Skeletal muscle tissue (tissue), 4 donors: ENCODE results near the gene GDF10. TPM values are rescaled to one million over a fixed set of nuclear protein-coding genes. Genes with fewer than 3 reads are reported as not detected.

Experiments
- H3K27ac ChIP-seq: one replicate; pipeline ENCODE4 v1.7.0; 2013; ENCODE audit warnings: mild to moderate bottlenecking, low read depth, low read length, inconsistent platforms
- H3K27me3 ChIP-seq, 3 donors: one replicate each; pipeline ENCODE4 v1.7.0; 2013; ENCODE audit warnings: low read length in 3 of 3; ENCODE audit not compliant: control insufficient read depth in 3 of 3, insufficient read depth in 3 of 3
- H3K36me3 ChIP-seq, 3 donors: one replicate each; pipeline ENCODE4 v1.7.0; 2013; ENCODE audit warnings: low read length in 3 of 3; ENCODE audit not compliant: control insufficient read depth in 3 of 3, insufficient read depth in 3 of 3
- H3K4me1 ChIP-seq, 3 donors: one replicate each; pipeline ENCODE4 v1.7.0; 2013; ENCODE audit warnings: low read length in 3 of 3, mild to moderate bottlenecking in 3 of 3; ENCODE audit not compliant: control insufficient read depth in 3 of 3, insufficient read depth in 3 of 3
- H3K4me3 ChIP-seq, 3 donors: one replicate each; pipeline ENCODE4 v1.7.0; 2013; ENCODE audit warnings: low read length in 3 of 3
- H3K9ac ChIP-seq, 3 donors: one replicate each; pipeline ENCODE4 v1.7.0; 2013; ENCODE audit warnings: low read length in 3 of 3, mild to moderate bottlenecking in 3 of 3, moderate library complexity in 2 of 3, low read depth in 1 of 3
- H3K9me3 ChIP-seq, 3 donors: one replicate each; pipeline ENCODE4 v1.7.0; 2013; ENCODE audit warnings: low read length in 3 of 3; ENCODE audit not compliant: control insufficient read depth in 3 of 3
- total RNA-seq: library from RNA; depleted of rRNA; stranded (reverse); fragments of >200 nt; gene quantifications from one replicate; pipeline ENCODE4 v1.2.3, GENCODE V29; 2014
- donor health status: Osteomylitis.

GDF10 gene
- total RNA-seq, 1 donor from 2014 or later = 1.0 TPM

- H3K36me3 ChIP-seq = no peaks in the 10 kb centered on the region
- no peak overlapping the region for H3K4me3 ChIP-seq
- no peak overlapping the region for H3K9ac ChIP-seq
- H3K4me1 ChIP-seq = peaks cover 0 to 17% (median 12%) of the 10 kb centered on the region in 3 donors
- H3K27ac ChIP-seq = no peak overlapping the region
- H3K9me3 ChIP-seq = no peaks in the 10 kb centered on the region
- H3K27me3 ChIP-seq = peaks cover 3 to 14% (median 5%) of the 10 kb centered on the region in 3 donors
These were observed 17.4 kb upstream of the GDF10 start for GRCh38 chr10:47282657-47283018.

GRCh38 chr10:47283101-47283630 is 16.8 kb upstream of the GDF10 start:
- Histone ChIP-seq H3K27ac (no peak overlapping the region), H3K9ac (no peak overlapping the region), H3K9me3 (no peaks in the 10 kb centered on the region), H3K4me3 (no peak overlapping the region), H3K36me3 (no peaks in the 10 kb centered on the region), H3K4me1 (peaks cover 0 to 12% (median 7%) of the 10 kb centered on the region in 3 donors), H3K27me3 (peaks cover 3 to 14% (median 5%) of the 10 kb centered on the region in 3 donors)

GRCh38 chr10:47283848-47284247 is 16.1 kb upstream of the GDF10 start:
- Histone ChIP-seq H3K9ac (no peak overlapping the region), H3K36me3 (no peaks in the 10 kb centered on the region), H3K27ac (no peak overlapping the region), H3K4me3 (no peak overlapping the region), H3K9me3 (no peaks in the 10 kb centered on the region), H3K4me1 (peaks cover 0 to 8% (median 4%) of the 10 kb centered on the region in 3 donors), H3K27me3 (peaks cover 3 to 14% (median 5%) of the 10 kb centered on the region in 3 donors)

GRCh38 chr10:47285381-47286115 is 14.4 kb upstream of the GDF10 start:
- no peak overlapping the region for H3K27ac ChIP-seq
- H3K9ac ChIP-seq = no peak overlapping the region
- H3K4me1 ChIP-seq = peaks cover 0 to 11% (median 4%) of the 10 kb centered on the region in 3 donors
- peaks cover 3 to 20% (median 5%) of the 10 kb centered on the region in 3 donors for H3K27me3 ChIP-seq
- no peaks in the 10 kb centered on the region for H3K9me3 ChIP-seq
- no peak overlapping the region for H3K4me3 ChIP-seq
- no peaks in the 10 kb centered on the region for H3K36me3 ChIP-seq

GRCh38 chr10:47286116-47286505 is 13.9 kb upstream of the GDF10 start:
- H3K4me3 ChIP-seq = no peak overlapping the region
- no peak overlapping the region for H3K9ac ChIP-seq
- no peak overlapping the region for H3K27ac ChIP-seq
- H3K36me3 ChIP-seq = no peaks in the 10 kb centered on the region
- H3K4me1 ChIP-seq = peaks cover 0 to 17% (median 4%) of the 10 kb centered on the region in 3 donors
- peaks cover 3 to 20% (median 5%) of the 10 kb centered on the region in 3 donors for H3K27me3 ChIP-seq
- no peaks in the 10 kb centered on the region for H3K9me3 ChIP-seq

- H3K27me3 ChIP-seq = peaks cover 3 to 20% (median 5%) of the 10 kb centered on the region in 3 donors
- peaks cover 2 to 19% (median 4%) of the 10 kb centered on the region in 3 donors for H3K4me1 ChIP-seq
- no peak overlapping the region for H3K4me3 ChIP-seq
- no peaks in the 10 kb centered on the region for H3K9me3 ChIP-seq
- H3K36me3 ChIP-seq = no peaks in the 10 kb centered on the region
- H3K27ac ChIP-seq = no peak overlapping the region
- no peak overlapping the region for H3K9ac ChIP-seq
These were observed 13.2 kb upstream of the GDF10 start for GRCh38 chr10:47286591-47287315.

- Histone ChIP-seq H3K27me3 (peaks cover 3 to 20% (median 5%) of the 10 kb centered on the region in 3 donors), H3K9ac (no peak overlapping the region), H3K4me3 (no peak overlapping the region), H3K4me1 (peaks cover 2 to 19% (median 4%) of the 10 kb centered on the region in 3 donors), H3K27ac (no peak overlapping the region), H3K9me3 (no peaks in the 10 kb centered on the region), H3K36me3 (no peaks in the 10 kb centered on the region)
These were observed 12.6 kb upstream of the GDF10 start for GRCh38 chr10:47287365-47287802.

- Histone ChIP-seq H3K9ac (no peak overlapping the region), H3K4me3 (no peak overlapping the region), H3K36me3 (no peaks in the 10 kb centered on the region), H3K27ac (no peak overlapping the region), H3K27me3 (peaks cover 3 to 17% (median 5%) of the 10 kb centered on the region in 3 donors), H3K9me3 (no peaks in the 10 kb centered on the region), H3K4me1 (peaks cover 2 to 19% (median 4%) of the 10 kb centered on the region in 3 donors)
These were observed 12.2 kb upstream of the GDF10 start for GRCh38 chr10:47287805-47288204.

- no peaks in the 10 kb centered on the region for H3K36me3 ChIP-seq
- peaks cover 2 to 19% (median 4%) of the 10 kb centered on the region in 3 donors for H3K4me1 ChIP-seq
- H3K27ac ChIP-seq = no peak overlapping the region
- peaks cover 3 to 15% (median 5%) of the 10 kb centered on the region in 3 donors for H3K27me3 ChIP-seq
- H3K9ac ChIP-seq = no peak overlapping the region
- no peak overlapping the region for H3K4me3 ChIP-seq
- H3K9me3 ChIP-seq = no peaks in the 10 kb centered on the region
These were observed 11.8 kb upstream of the GDF10 start for GRCh38 chr10:47288236-47288635.
